HUES64 (cell line): ENCODE data around the gene CACNA1H.

ENCODE experiments used
- H3K27ac ChIP-seq: 2 replicates; pipeline ENCODE4 v1.7.0; 2013; ENCODE audit warnings: low read depth, low read length, inconsistent platforms
- H3K27me3 ChIP-seq: 2 replicates; pipeline ENCODE4 v1.6.1; 2013; ENCODE audit warnings: mild to moderate bottlenecking, low read length; ENCODE audit not compliant: insufficient read depth
- H3K36me3 ChIP-seq: 2 replicates; pipeline ENCODE4 v1.6.1; 2013; ENCODE audit warnings: mild to moderate bottlenecking, low read length; ENCODE audit not compliant: insufficient read depth
- H3K4me1 ChIP-seq: 2 replicates; pipeline ENCODE4 v1.6.1; 2013; ENCODE audit warnings: mild to moderate bottlenecking, low read length, moderate library complexity; ENCODE audit not compliant: insufficient read depth
- H3K4me3 ChIP-seq: 2 replicates; pipeline ENCODE4 v1.5.1; 2013; ENCODE audit warnings: mild to moderate bottlenecking, low read length, moderate library complexity
- H3K9ac ChIP-seq: 2 replicates; pipeline ENCODE4 v1.6.1; 2013; ENCODE audit warnings: mild to moderate bottlenecking, low read depth, low read length
- H3K9me3 ChIP-seq: 2 replicates; pipeline ENCODE4 v1.6.1; 2013; ENCODE audit warnings: low read depth, low read length; ENCODE audit not compliant: insufficient read depth
- WGBS: fragments of 150-250, 120-280 bp; methylation state at CpG from one replicate; pipeline ENCODE4 v1.1.7; 2013; ENCODE audit warnings: missing lambda C conversion rate; 5-methylcytosine and 5-hydroxymethylcytosine counted together

Gene CACNA1H

GRCh38 chr16:1123525-1124230 lies 29.2 kb upstream of the CACNA1H start:
- Histone ChIP-seq H3K27ac (no peak overlapping the region), H3K27me3 (no peaks in the 10 kb centered on the region), H3K36me3 (no peaks in the 10 kb centered on the region), H3K9ac (no peak overlapping the region), H3K9me3 (no peaks in the 10 kb centered on the region), H3K4me1 (no peaks in the 10 kb centered on the region), H3K4me3 (no peak overlapping the region)
- 88% methylated on average over 20 of the region's 21 CpGs for WGBS

GRCh38 chr16:1124291-1124690 lies 28.6 kb upstream of the CACNA1H start:
- Histone ChIP-seq H3K27me3 (no peaks in the 10 kb centered on the region), H3K9me3 (no peaks in the 10 kb centered on the region), H3K4me1 (no peaks in the 10 kb centered on the region), H3K9ac (no peak overlapping the region), H3K36me3 (no peaks in the 10 kb centered on the region), H3K4me3 (no peak overlapping the region), H3K27ac (no peak overlapping the region)
- WGBS = 93% methylated on average over 18 of the region's 18 CpGs

- no peaks in the 10 kb centered on the region for H3K36me3 ChIP-seq
- no peak overlapping the region for H3K4me3 ChIP-seq
- 94% methylated on average over 11 of the region's 11 CpGs for WGBS
- H3K9me3 ChIP-seq = no peaks in the 10 kb centered on the region
- no peak overlapping the region for H3K9ac ChIP-seq
- H3K27ac ChIP-seq = no peak overlapping the region
- H3K4me1 ChIP-seq = no peaks in the 10 kb centered on the region
- H3K27me3 ChIP-seq = no peaks in the 10 kb centered on the region
Measured at GRCh38 chr16:1124795-1125194, 28.1 kb upstream of the CACNA1H start.

GRCh38 chr16:1125471-1125870 lies 27.4 kb upstream of the CACNA1H start:
- no peaks in the 10 kb centered on the region for H3K36me3 ChIP-seq
- H3K4me1 ChIP-seq = no peaks in the 10 kb centered on the region
- H3K27ac ChIP-seq = no peak overlapping the region
- no peak overlapping the region for H3K4me3 ChIP-seq
- H3K9ac ChIP-seq = no peak overlapping the region
- no peaks in the 10 kb centered on the region for H3K9me3 ChIP-seq
- WGBS = 89% methylated on average over 18 of the region's 18 CpGs
- H3K27me3 ChIP-seq = no peaks in the 10 kb centered on the region

GRCh38 chr16:1126044-1126443 lies 26.9 kb upstream of the CACNA1H start:
- Histone ChIP-seq H3K9ac (no peak overlapping the region), H3K36me3 (no peaks in the 10 kb centered on the region), H3K27ac (no peak overlapping the region), H3K4me1 (no peaks in the 10 kb centered on the region), H3K27me3 (no peaks in the 10 kb centered on the region), H3K9me3 (no peaks in the 10 kb centered on the region), H3K4me3 (no peak overlapping the region)
- WGBS = 91% methylated on average over 17 of the region's 17 CpGs

- Histone ChIP-seq H3K27ac (no peak overlapping the region), H3K4me1 (no peaks in the 10 kb centered on the region), H3K4me3 (no peak overlapping the region), H3K36me3 (no peaks in the 10 kb centered on the region), H3K9ac (no peak overlapping the region), H3K27me3 (no peaks in the 10 kb centered on the region), H3K9me3 (no peaks in the 10 kb centered on the region)
- WGBS = 77% methylated on average over 10 of the region's 10 CpGs
Measured at GRCh38 chr16:1126586-1126985, 26.3 kb upstream of the CACNA1H start.

GRCh38 chr16:1127101-1127500 lies 25.8 kb upstream of the CACNA1H start:
- H3K36me3 ChIP-seq = no peaks in the 10 kb centered on the region
- H3K27me3 ChIP-seq = no peaks in the 10 kb centered on the region
- no peak overlapping the region for H3K9ac ChIP-seq
- 91% methylated on average over 16 of the region's 16 CpGs for WGBS
- no peak overlapping the region for H3K4me3 ChIP-seq
- H3K4me1 ChIP-seq = no peaks in the 10 kb centered on the region
- H3K9me3 ChIP-seq = no peaks in the 10 kb centered on the region
- H3K27ac ChIP-seq = no peak overlapping the region

GRCh38 chr16:1127971-1128715 lies 24.8 kb upstream of the CACNA1H start:
- no peak overlapping the region for H3K27ac ChIP-seq
- no peaks in the 10 kb centered on the region for H3K4me1 ChIP-seq
- 92% methylated on average over 31 of the region's 31 CpGs for WGBS

GRCh38 chr16:1129106-1129960 lies 23.6 kb upstream of the CACNA1H start:
- WGBS = 95% methylated on average over 48 of the region's 48 CpGs
- H3K27ac ChIP-seq = no peak overlapping the region
- no peaks in the 10 kb centered on the region for H3K9me3 ChIP-seq
- H3K4me1 ChIP-seq = no peaks in the 10 kb centered on the region
- no peaks in the 10 kb centered on the region for H3K36me3 ChIP-seq
- no peak overlapping the region for H3K9ac ChIP-seq
- no peaks in the 10 kb centered on the region for H3K27me3 ChIP-seq
- no peak overlapping the region for H3K4me3 ChIP-seq

More at GRCh38 chr16:1127971-1128715, 24.8 kb upstream of the CACNA1H start:
- Histone ChIP-seq H3K36me3 (no peaks in the 10 kb centered on the region), H3K4me3 (no peak overlapping the region), H3K9ac (no peak overlapping the region), H3K27me3 (no peaks in the 10 kb centered on the region), H3K9me3 (no peaks in the 10 kb centered on the region)

- 91% methylated on average over 8 of the region's 8 CpGs for WGBS
- H3K36me3 ChIP-seq = no peaks in the 10 kb centered on the region
- H3K9me3 ChIP-seq = no peaks in the 10 kb centered on the region
- H3K4me3 ChIP-seq = no peak overlapping the region
- no peak overlapping the region for H3K9ac ChIP-seq
- no peaks in the 10 kb centered on the region for H3K4me1 ChIP-seq
- H3K27me3 ChIP-seq = no peaks in the 10 kb centered on the region
- no peak overlapping the region for H3K27ac ChIP-seq
Measured at GRCh38 chr16:1130382-1130781, 22.5 kb upstream of the CACNA1H start.

- Histone ChIP-seq H3K9ac (no peak overlapping the region), H3K36me3 (no peaks in the 10 kb centered on the region), H3K4me1 (no peaks in the 10 kb centered on the region), H3K27ac (no peak overlapping the region), H3K9me3 (no peaks in the 10 kb centered on the region), H3K4me3 (no peak overlapping the region), H3K27me3 (no peaks in the 10 kb centered on the region)
- 94% methylated on average over 35 of the region's 35 CpGs for WGBS
Measured at GRCh38 chr16:1131378-1131994, 21.4 kb upstream of the CACNA1H start.
